GM18505 (cell line): Measurements from ENCODE around the gene SERPINC1.
"Not testable (repeated sequence)": the region's sequence is repeated elsewhere in the genome, so short reads cannot be mapped to it uniquely, and the experiment has no call there.

Experiments used
- ATAC-seq: cut with Tn5 transposase; IDR thresholded peaks from one replicate; pipeline ENCODE4 v1.9.1; 2021; ENCODE audit not compliant: unreplicated experiment
- POLR2A ChIP-seq: IDR thresholded peaks from 4 replicates; pipeline ENCODE4 v1.6.1; 2011; ENCODE audit warnings: borderline replicate concordance; ENCODE audit not compliant: insufficient read depth, insufficient read length; ENCODE audit errors: extremely low read depth

SERPINC1 gene

DNA sequence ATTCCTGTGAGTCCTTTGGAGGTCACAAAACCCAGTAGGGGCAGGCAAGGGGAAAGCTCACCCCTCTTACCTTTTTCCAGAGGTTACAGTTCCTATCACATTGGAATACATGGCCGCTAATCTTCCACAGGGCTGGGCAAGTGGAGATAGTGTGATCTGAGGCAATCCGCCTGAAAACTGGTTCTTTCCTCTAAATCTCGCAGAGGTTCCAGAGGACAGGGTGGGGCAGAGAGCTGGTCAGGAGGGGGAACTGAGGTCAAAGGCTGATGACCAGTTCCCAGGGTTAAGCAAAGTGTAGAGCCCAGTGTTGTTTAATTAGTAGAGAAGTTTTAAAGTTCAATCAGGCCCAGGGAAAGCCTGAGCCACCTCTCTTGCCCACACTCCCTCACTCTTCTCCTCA lies at the start of gene SERPINC1:
Gene SERPINC1, minus strand, starts transcription at position 179 of the 400 bp plus-strand sequence. Its CDS starts 68 bp downstream, at position 111.
- TF ChIP-seq POLR2A = no peak
- ATAC-seq = no peak

DNA sequence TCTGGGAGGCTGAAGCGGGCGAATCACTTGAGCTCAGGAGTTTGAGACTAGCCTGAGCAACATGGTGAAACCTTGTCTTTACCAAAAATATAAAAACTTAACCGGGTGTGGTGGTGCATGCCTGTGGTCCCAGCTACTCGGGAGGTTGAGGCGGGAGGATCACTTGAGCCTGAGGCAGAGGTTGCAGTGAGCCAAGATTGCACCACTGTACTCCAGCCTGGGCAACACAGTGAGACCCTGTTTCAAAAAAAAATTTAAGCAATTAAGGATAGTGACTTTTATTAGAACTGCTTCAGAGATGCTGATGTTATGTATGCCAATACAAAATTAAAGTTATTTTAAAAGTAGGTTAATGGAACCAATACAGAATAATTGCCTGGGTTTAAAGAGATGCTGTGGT lies 48.8 kb upstream of the SERPINC1 start:
- ATAC-seq = not testable (repeated sequence)

- ATAC-seq = no peak
- no peak for TF ChIP-seq POLR2A
These were observed 46.4 kb upstream of the SERPINC1 start for GRCh38 chr1:173963477-173963876.

DNA sequence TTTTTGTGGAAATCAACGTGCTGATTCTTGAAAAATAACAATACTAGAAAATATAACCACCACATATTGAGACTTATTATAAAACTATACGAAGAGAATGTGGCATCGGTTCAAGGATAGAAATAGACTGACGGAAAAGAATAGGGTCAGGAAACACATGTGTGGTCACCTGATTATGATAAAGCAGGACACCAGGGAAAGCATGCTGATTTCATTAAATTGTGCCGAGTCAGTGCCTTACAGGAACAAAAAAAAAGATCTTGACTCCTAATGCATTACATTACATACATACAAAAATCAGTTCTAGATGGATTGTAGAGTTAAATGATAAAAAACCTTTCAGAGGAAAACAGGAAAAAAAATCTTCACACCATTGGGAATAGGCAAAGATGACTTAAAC lies 43.5 kb upstream of the SERPINC1 start:
- no peak for TF ChIP-seq POLR2A
- ATAC-seq = no peak

DNA sequence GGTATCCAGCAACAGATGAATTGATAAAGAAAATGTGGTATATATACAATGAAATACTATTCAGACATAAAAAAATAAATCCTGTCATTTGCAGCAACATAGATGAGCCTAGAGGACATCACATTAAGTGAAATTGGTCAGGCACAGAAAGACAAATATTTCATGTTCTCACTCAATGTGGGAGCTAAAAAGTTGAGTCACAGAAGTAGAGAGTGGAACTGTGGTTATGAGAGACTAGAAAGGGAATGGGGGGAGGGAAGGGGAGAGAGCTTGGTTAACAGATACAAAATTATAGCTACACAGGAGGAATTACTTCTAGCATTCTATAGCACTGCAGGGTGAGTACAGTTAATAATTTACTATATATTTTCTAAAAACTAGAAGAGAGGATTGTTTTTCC lies 37.1 kb upstream of the SERPINC1 start:
- no peak for ATAC-seq
- no peak for TF ChIP-seq POLR2A

DNA sequence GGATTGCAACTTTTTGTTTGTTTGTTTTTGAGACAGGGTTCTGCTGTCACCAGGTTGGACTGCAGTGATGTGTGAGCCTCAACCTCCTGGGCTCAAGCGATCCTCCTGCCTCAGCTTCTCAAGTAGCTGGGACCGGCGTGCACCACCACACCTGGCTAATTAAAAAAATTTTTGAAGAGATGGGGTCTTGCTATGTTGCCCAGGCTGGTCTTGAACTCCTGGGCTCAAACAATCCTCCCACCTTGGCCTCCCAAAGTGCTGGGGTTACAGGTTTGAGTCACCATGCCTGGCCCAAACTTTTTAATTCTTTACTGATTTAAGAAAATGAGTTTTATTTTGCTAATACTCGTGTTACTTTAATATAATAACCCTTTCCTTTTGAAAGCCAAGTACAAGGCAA lies 31.5 kb upstream of the SERPINC1 start:
- TF ChIP-seq POLR2A = no peak
- no peak for ATAC-seq

- ATAC-seq = no peak
- no peak for TF ChIP-seq POLR2A
These were observed 29.3 kb upstream of the SERPINC1 start for GRCh38 chr1:173946380-173946921.

DNA sequence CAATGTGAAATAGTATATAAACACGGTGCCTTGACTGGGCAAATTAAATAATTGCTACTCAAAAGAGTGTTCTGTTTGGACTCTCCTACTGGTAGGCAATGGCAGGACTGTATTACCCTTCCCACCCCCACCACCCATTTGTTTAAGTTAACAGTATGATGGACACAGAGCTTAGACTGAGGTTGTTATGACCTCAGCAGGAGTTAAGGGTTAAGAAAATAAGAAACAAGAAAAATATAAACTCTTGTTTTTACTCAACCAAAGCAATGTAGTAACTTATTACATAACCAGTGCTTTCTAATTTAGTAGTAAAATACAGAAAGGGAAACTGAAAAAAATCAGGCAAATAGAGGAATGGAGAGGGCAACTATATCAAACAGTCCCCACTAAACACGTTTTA lies 19.9 kb upstream of the SERPINC1 start:
- no peak for ATAC-seq
- TF ChIP-seq POLR2A = no peak

DNA sequence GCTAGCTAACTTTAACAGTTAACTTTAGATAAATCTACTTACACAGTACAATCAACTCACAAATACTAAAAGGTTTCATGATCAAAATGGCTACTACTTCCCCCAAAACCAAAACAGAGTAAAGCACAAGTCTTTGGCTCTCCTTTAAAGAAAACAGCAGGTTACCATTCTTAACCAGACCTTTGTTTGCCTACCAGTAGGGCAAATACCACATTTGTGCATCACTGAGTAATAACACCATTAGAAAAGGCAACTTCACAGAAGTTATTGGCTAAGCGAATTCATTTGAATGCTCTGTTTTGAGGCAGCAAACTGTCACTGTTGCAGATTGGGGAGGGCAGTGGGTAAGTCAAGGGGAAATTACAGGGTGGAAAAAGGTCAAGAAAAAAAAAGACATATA lies 17.3 kb upstream of the SERPINC1 start:
- no peak for ATAC-seq
- no peak for TF ChIP-seq POLR2A

- not testable (repeated sequence) for ATAC-seq
These were observed 13.4 kb upstream of the SERPINC1 start for GRCh38 chr1:173930541-173930940.

DNA sequence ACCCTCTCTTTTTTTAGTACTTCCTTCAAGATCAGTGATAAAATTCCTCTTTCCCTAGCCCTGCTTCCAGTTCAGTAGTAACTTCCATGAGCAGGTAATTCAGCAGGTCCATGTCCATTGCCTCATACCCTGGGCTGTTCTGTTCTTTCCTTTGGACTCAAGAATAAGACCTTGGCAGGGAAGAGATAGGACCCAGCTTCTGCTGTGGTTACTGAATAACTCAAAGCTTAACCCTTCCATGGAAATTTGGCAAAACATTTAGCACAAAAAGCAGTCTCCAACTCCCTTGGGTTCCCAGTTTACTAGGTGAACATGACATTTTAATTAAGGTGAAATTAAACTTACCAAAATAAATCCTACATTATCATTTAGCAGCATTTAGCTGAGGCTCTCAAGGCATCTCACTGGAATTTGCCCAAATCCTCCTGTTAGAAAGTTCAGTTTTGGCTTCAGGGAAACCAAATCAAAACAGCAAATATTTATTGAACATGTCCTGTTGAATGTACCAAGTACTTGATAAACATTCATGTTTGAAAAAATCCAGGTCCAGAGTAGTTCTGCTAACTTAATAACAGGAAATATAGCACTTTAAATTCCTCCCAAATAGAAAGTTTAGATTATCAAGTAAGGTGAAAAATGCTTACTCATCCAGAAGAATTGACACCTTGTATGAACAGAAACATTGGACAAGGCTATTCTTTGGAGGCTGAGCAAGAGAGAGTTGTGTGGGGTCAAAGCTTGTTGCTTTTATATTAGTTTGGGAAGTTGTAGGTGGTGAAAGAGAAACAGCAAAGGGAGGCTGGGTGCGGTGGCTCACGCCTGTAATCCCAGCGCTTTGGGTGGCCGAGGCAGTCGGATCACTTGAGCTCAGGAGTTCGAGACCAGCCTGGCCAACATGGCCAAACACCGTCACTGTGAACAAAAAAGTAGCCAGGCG lies 8.4 kb upstream of the SERPINC1 start:
- no peak for TF ChIP-seq POLR2A
- ATAC-seq = no peak

- no peak for ATAC-seq
- no peak for TF ChIP-seq POLR2A
These were observed 3.7 kb upstream of the SERPINC1 start for GRCh38 chr1:173920861-173921260.

DNA sequence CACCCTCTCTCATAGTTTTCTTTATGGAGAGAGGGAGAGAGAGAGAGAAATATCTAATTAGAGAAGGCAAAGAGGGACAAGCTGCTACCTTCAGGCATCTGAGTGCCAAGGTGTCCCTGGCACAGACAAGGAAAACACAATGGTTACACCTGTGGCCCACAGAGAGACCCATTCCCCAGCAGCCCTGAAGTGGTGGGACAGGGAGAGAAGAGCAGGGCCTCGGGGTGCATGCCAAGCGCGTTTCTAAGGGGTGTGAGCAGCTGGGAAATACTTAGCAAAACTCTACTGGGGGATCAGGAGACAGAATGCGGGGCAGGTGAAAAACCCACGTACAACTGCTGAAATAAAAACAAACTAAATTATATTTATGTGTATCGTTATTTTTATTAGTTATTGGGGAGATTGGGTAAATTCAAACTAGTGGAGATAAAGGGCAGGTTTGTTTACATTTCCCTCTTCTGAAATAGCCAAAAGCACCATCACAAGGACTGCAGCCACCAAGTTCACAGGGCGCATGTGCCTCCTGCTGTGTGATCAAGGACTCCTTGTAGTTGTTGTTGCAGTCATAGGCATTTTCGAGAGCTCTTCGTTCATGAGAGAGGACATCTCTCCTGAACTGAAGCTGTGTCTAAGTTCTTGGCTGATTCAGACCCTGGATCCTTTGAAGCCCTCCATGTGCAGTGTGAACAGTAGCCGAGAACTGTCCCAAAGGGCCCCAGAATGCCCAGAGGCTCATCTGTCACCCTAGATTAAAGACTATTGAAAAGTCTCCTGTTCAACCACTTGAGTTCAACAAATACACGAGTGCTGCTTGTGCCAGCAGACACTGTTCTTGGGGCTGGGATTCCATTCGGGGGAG lies 737 bp upstream of the SERPINC1 start:
- no peak for ATAC-seq
- TF ChIP-seq POLR2A = no peak

DNA sequence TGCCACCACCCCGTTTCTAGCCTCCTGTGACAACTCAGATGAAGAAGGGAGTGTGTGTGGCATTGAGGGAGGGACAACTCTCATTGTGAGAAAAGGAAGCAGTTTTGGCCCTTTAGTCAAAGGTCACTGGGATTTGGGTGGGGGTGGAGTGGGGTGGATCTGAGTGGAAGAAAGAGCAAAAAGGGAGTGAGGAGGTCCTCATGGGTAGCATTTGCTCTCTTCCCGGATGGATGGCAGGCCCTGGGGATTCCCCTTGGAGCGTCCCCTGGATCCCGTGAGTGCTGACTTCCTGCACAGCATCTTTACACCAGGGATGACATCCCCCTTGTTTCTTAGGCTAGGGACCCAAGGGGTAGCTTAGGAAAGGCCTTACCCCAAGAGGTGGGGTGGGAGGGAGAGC lies 460 bp downstream of the SERPINC1 start:
- no peak for TF ChIP-seq POLR2A
- no peak for ATAC-seq

DNA sequence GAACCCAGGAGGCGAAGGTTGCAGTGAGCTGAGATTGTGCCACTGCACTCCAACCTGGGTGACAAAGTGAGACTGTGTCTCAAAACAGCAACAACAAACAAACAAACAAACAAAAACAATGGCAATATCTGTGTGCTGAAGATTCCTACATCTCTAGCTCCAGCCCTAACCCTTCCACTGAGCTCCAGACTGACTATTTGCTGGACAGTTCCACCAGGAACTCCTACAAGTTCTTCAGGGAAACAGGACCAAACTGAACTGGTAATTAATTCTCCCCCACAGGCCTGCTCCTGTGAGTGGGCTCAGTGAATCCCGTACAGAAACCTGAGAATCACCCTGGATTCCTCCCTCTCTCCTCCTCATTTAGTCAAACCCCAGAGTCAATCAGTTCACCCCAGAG lies 1.5 kb downstream of the SERPINC1 start:
- TF ChIP-seq POLR2A = no peak
- no peak for ATAC-seq
